ENCODE measurements around the gene HS2ST1.

Gene HS2ST1

DNA sequence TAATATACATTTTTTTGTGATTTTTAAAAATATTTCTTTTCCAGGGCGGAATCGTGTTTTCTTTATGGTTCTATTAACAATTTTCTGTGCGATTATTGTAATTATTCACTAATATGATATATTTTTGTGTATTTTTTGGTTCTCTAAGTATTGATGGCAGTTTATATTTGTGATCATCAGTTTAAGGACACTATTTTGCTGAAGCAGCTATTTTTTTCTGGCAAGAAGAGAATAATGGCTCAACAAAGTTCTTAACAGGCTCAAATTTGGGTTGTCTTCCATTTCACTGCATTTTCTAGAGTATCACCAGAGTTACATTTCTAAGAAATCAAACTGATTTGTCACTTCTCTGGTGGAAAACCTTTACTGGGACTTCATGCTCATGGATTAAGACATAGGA, 178.4 kb downstream of the HS2ST1 start:
- in situ Hi-C loops (cut with MboI; ENCODE audit: low sequenced_read_pairs, unreplicated experiment): loop anchor here (25.0 kb wide), 1 partner anchor 706 kb away; the partner anchor contains the start of gene ODF2L
- DNase-seq (ENCODE audit: low spot score): no peak
- TF ChIP-seq, protein P1, sequence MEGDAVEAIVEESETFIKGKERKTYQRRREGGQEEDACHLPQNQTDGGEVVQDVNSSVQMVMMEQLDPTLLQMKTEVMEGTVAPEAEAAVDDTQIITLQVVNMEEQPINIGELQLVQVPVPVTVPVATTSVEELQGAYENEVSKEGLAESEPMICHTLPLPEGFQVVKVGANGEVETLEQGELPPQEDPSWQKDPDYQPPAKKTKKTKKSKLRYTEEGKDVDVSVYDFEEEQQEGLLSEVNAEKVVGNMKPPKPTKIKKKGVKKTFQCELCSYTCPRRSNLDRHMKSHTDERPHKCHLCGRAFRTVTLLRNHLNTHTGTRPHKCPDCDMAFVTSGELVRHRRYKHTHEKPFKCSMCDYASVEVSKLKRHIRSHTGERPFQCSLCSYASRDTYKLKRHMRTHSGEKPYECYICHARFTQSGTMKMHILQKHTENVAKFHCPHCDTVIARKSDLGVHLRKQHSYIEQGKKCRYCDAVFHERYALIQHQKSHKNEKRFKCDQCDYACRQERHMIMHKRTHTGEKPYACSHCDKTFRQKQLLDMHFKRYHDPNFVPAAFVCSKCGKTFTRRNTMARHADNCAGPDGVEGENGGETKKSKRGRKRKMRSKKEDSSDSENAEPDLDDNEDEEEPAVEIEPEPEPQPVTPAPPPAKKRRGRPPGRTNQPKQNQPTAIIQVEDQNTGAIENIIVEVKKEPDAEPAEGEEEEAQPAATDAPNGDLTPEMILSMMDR (IDR thresholded peaks at IDR 0.05; ENCODE audit: borderline replicate concordance, control extremely low read depth, extremely low read depth, insufficient read depth, missing control alignments): no peak

DNA sequence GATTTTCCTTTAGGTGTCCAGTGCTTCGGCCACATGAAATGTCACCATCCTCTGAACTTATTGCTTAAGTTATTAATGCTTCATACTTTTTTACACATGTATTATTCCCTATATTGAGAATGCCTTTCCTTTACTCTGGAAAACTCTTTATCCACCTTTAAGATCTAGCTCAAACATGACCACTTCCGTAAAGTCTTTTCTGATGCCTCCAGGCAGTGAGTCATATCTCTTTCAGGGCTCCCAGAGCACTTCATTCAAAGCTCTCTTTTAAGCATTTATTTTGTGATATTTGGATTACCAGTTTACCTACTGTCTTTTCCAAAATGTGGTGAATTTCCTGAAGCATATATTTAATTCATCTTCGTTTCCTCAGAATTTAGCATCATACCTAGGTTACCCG, 178.9 kb downstream of the HS2ST1 start:
- TF ChIP-seq, protein P1 (IDR thresholded peaks at IDR 0.05; ENCODE audit: borderline replicate concordance, control extremely low read depth, extremely low read depth, insufficient read depth, missing control alignments): no peak
- DNase-seq (ENCODE audit: low spot score): no peak
- in situ Hi-C loops (cut with MboI; ENCODE audit: low sequenced_read_pairs, unreplicated experiment): loop anchor here (25.0 kb wide), 1 partner anchor 706 kb away; the partner anchor contains the start of gene ODF2L

DNA sequence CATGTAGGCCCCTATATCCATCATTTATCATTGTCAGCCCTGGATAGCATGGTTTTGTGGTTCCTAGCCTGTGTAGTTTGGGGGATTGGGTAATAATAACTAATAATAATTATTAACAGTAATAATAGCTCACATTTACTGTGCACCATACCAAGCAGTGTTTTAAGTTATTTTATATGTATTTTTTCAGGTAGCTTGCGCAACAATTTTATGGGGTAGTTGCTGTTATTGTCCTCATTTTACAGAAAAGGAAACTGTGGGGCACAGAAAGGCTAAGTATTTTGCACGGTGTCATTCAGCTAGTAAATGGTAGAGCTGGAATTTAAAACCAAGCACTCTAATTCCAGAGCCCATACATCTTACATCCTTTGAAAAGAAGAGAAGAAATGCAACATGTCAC, 179.8 kb downstream of the HS2ST1 start:
- TF ChIP-seq, protein P1 (IDR thresholded peaks at IDR 0.05; ENCODE audit: borderline replicate concordance, control extremely low read depth, extremely low read depth, insufficient read depth, missing control alignments): no peak
- no peak for DNase-seq (ENCODE audit: low spot score)
- in situ Hi-C loops (cut with MboI; ENCODE audit: low sequenced_read_pairs, unreplicated experiment): loop anchor here (25.0 kb wide), 1 partner anchor 707 kb away; the partner anchor contains the start of gene ODF2L

DNA sequence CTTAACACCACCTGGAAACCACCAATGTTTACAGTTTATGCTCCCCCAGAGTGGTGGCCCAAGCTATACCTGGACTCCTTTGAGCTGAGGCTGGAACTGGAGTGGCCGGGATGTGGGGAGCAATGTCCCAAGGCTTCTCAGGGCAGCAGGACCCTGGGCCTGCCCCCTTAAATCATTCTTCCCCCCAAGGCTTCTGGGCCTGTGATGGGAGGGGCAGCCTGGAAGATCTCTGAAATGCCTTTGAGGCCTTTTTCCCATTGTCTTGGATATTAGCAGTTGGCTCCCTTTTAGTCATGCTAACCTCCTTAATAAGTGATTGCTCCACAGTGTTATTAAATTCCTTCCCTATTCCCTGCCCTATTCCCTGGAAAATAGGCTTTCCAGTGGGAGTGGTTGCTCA, 185.8 kb downstream of the HS2ST1 start:
- DNase-seq (ENCODE audit: low spot score): no peak
- TF ChIP-seq, protein P1 (IDR thresholded peaks at IDR 0.05; ENCODE audit: borderline replicate concordance, control extremely low read depth, extremely low read depth, insufficient read depth, missing control alignments): no peak
- in situ Hi-C loops (cut with MboI; ENCODE audit: low sequenced_read_pairs, unreplicated experiment): no loop called here

DNA sequence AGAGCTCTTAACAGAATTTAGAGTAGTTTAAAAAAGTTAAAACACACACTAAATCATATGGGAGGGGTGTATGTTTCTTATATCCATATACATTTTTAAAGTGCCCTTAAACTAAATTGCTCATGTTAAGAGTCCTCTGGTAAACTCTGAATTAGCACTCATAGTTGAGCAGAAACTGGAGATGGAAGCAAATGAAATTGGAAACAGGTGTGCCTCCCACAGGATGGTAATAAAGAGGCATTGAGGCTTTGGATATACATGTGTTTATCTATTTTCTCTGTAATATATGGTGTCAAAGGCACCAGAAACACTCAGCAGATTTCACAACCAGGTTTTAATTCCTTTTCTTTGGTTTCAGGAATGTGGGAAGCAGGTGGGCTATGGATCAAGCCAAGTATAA, 188.6 kb downstream of the HS2ST1 start:
- no peak for DNase-seq (ENCODE audit: low spot score)

DNA sequence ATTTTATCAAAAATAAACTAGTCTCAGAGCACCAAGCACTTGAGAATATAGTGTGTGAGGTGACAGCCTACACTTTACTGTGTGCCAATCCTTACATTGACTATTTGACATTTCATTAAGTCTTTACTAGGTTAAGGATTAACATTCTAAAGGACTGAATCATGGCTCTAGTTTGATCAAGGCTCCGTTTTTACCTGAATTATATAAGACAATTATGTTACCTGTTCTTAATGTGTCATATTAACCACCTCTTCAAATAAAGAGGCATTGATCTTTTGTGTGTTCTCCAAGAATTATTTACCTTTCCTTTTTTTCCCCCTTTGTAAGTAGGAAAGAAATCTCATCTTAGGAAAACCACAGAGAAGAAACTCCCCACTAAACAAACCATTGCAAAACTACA, 189.7 kb downstream of the HS2ST1 start:
- in situ Hi-C loops (cut with MboI; ENCODE audit: low sequenced_read_pairs, unreplicated experiment): no loop called here
- no peak for DNase-seq (ENCODE audit: low spot score)
- TF ChIP-seq, protein P1 (IDR thresholded peaks at IDR 0.05; ENCODE audit: borderline replicate concordance, control extremely low read depth, extremely low read depth, insufficient read depth, missing control alignments): no peak

More for the DNA sequence above, 188.6 kb downstream of the HS2ST1 start:
- TF ChIP-seq, protein P1 (IDR thresholded peaks at IDR 0.05; ENCODE audit: borderline replicate concordance, control extremely low read depth, extremely low read depth, insufficient read depth, missing control alignments): no peak
- in situ Hi-C loops (cut with MboI; ENCODE audit: low sequenced_read_pairs, unreplicated experiment): no loop called here
